B cell (primary cell): Measurements from ENCODE around the gene USH1C.

Source experiments
- EZH2 ChIP-seq: IDR thresholded peaks from 2 replicates; pipeline ENCODE4 v1.6.1; 2012; ENCODE audit warnings: borderline replicate concordance, low read depth, mild to moderate bottlenecking, moderate library complexity, low read length; ENCODE audit not compliant: insufficient read depth, poor library complexity, severe bottlenecking
- TF ChIP-seq, protein P1 (sequence below): fragments of 200-600 bp; IDR thresholded peaks from one replicate; pipeline ENCODE4 v1.8.0; 2022; ENCODE audit warnings: antibody characterized with exemption, mild to moderate bottlenecking

DNA sequence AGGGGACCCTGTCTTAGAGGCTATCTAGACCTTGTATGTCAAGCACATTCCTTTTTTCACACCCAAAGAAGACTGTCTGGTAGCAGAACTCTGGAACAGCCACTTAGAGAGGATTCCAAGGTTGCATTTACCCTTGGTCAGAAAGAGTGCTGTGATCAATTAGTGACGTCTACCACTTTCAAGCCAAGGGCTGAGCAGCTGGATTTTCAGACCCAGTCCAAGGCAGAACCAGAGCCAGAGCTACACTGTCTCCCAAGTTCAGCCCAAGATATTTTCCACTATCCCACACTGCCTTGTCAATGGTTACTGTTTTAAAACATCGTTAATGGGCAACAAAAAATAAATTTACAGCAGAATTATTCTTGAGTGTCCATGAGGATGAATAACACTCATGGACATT lies 91.5 kb downstream of the USH1C start:
- TF ChIP-seq, protein P1, sequence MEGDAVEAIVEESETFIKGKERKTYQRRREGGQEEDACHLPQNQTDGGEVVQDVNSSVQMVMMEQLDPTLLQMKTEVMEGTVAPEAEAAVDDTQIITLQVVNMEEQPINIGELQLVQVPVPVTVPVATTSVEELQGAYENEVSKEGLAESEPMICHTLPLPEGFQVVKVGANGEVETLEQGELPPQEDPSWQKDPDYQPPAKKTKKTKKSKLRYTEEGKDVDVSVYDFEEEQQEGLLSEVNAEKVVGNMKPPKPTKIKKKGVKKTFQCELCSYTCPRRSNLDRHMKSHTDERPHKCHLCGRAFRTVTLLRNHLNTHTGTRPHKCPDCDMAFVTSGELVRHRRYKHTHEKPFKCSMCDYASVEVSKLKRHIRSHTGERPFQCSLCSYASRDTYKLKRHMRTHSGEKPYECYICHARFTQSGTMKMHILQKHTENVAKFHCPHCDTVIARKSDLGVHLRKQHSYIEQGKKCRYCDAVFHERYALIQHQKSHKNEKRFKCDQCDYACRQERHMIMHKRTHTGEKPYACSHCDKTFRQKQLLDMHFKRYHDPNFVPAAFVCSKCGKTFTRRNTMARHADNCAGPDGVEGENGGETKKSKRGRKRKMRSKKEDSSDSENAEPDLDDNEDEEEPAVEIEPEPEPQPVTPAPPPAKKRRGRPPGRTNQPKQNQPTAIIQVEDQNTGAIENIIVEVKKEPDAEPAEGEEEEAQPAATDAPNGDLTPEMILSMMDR, result no peak
- no peak for TF ChIP-seq EZH2
